ENCODE measurements around the gene DUSP22. TPM values are rescaled to one million over a fixed set of nuclear protein-coding genes. Genes with fewer than 3 reads are reported as not detected.

Gene DUSP22
- total RNA-seq, 1 experiment from 2014 or later = 25.0 TPM

GRCh38 chr6:315226-315625 is 22.9 kb downstream of the DUSP22 start:
- Mint-ChIP-seq H3K36me3 (ENCODE audit: insufficient read depth in 1 of 3, low read depth in 3 of 3) (peaks cover 4 to 32% (median 9%) of the 10 kb centered on the region in 3 experiments; a peak in 6 of 7 replicates), H3K9me3 (peaks cover 73 to 74% of the 10 kb centered on the region in 2 experiments), H3K4me3 (no peak overlapping the region), H3K27me3 (ENCODE audit: low read depth) (no peaks in the 10 kb centered on the region), H3K27ac (no peak overlapping the region; a peak in 1 of 7 replicates), H3K4me1 (peaks cover 13 to 16% of the 10 kb centered on the region in 2 experiments)
- Histone ChIP-seq H4K5ac (ENCODE audit: insufficient read length, low read depth, low read length) (no peak overlapping the region), H3K14ac (ENCODE audit: insufficient read depth, low read length) (no peak overlapping the region), H2BK15ac (ENCODE audit: low read depth, low read length) (no peak overlapping the region), H3K18ac (ENCODE audit: insufficient read length, low read depth, low read length) (no peak overlapping the region), H2BK20ac (ENCODE audit: low read depth, low read length, poor library complexity, severe bottlenecking) (no peak overlapping the region), H2BK5ac (ENCODE audit: insufficient read length, low read length) (no peak overlapping the region), H3K79me1 (ENCODE audit: insufficient read depth, low read depth, low read length, poor library complexity, severe bottlenecking) (no peaks in the 10 kb centered on the region), H4K8ac (replicated peaks; ENCODE audit: insufficient read length, low read depth, low read length) (no peak overlapping the region), H3K4ac (ENCODE audit: low read depth, low read length) (no peak overlapping the region), H3K27me3 (ENCODE audit: insufficient read depth, low read length) (no peaks in the 10 kb centered on the region), H3K56ac (ENCODE audit: insufficient read length, low read depth, low read length) (no peak overlapping the region), H3T11ph (ENCODE audit: low read length) (no peak overlapping the region), H2BK12ac (ENCODE audit: insufficient read length, low read depth, low read length) (no peak overlapping the region), H4K20me1 (ENCODE audit: control insufficient read depth, insufficient read depth, insufficient read length) (no peaks in the 10 kb centered on the region), H2AFZ (ENCODE audit: low read length) (no peak overlapping the region), H3K79me2 (ENCODE audit: insufficient read depth, low read length) (no peaks in the 10 kb centered on the region), H3K23me2 (ENCODE audit: insufficient read length, low read depth, low read length, poor library complexity, severe bottlenecking) (no peaks in the 10 kb centered on the region), H3K9ac (ENCODE audit: extremely low read depth, insufficient read length, low read length) (no peak overlapping the region), H3K23ac (ENCODE audit: insufficient read length, low read depth, low read length) (no peak overlapping the region), H4K91ac (ENCODE audit: insufficient read length, low read depth, low read length) (no peak overlapping the region), H3K27ac (ENCODE audit: insufficient read length, low read depth, low read length) (no peak overlapping the region), H3K4me2 (ENCODE audit: insufficient read depth, insufficient read length, low read length) (no peak overlapping the region), H2BK120ac (ENCODE audit: low read depth, low read length, poor library complexity, severe bottlenecking) (no peak overlapping the region), H3K9me3 (ENCODE audit: control insufficient read depth, low read depth, low read length) (peaks cover 66% of the 10 kb centered on the region), H2AK5ac (ENCODE audit: insufficient read length, low read length) (no peak overlapping the region), H3K4me1 (ENCODE audit: insufficient read depth, low read length) (no peaks in the 10 kb centered on the region)
- no peak for DNase-seq
- no peak for TF ChIP-seq CTCF (conservative IDR thresholded peaks at IDR 0.05)
- no CpG with 5 or more reads among the region's 6 CpGs for WGBS (ENCODE audit: extremely low coverage, insufficient read length, low lambda C conversion rate)

Data from H9 (cell line).